Stimulated activated CD4-positive, alpha-beta T cell treated with anti-CD3 and anti-CD28 coated beads, Interleukin-15, amount 100 ng/mL, for 1 hour (primary cell): Measurements from ENCODE around the gene SLC16A3.

Source experiments
- DNase-seq, 2 donors: peaks; one replicate each; pipeline ENCODE4 v3.0.0-alpha.2; 2020; ENCODE audit warnings: low read depth in 1 of 2, low spot score in 1 of 2

SLC16A3 gene

DNA sequence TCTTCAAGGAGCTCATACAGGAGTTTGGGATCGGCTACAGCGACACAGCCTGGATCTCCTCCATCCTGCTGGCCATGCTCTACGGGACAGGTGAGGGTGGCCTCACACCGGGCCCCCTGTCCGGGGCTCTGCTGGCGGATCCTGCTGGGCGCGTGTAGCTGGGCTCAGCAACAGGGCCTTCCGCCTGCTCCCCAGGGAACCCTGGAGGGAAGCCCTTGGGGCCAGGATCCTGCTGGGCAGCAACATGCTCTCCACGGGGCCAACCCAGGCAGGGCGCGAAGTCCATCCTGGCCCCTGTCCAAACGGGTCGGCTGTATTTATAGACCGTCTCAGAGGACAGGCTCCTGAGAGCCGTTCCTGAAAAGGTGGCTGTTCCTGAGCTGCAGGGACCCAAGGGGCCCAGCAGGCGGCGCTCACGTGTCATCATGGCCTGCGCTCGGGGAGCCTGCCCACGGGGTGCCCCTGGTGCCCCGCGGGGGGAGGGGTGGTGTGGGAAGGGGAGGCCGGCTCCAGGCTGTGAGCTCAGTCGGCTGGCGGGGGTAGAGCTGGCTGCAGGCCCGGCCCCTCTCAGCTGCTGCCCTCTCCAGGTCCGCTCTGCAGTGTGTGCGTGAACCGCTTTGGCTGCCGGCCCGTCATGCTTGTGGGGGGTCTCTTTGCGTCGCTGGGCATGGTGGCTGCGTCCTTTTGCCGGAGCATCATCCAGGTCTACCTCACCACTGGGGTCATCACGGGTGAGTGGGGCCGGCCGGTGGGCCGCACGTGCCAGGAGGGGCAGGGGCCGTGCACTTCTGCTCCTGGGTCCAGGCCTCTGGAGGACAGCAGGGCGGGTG is 7.5 kb downstream of the SLC16A3 start:
- DNase-seq = peak in 1 of 2 donors; percentile 61

GRCh38 chr17:82237083-82237745 is 8.4 kb downstream of the SLC16A3 start:
- no peak for DNase-seq

DNA sequence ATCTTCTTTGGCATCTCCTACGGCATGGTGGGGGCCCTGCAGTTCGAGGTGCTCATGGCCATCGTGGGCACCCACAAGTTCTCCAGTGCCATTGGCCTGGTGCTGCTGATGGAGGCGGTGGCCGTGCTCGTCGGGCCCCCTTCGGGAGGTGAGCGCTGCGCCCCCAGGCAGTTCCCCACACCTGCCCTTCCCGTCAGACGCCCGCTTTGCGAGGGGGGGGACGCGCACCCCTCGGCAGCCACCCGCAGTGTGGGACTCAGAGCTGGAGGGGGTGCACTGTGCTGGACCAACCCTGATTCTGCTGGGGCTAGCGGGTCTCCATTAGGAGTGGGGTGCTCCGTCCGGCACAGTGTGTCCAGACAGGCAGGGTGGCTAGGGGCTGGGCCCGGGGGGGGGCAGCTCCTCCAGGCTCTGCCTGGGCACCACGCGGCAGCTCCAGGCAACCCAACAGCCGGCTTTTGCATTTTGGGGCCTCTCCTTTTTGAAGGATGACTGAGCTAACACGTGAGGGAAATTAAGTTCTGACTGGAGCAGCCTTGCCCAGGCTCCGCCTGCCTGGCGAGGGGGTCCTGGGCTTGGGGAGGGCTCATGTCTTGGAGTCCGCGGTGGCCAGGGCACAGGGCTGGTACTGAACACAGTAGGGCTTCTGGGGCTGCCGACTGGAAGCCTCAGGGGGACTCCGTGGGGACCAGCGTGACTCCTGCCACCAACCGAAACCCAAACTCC is 9.1 kb downstream of the SLC16A3 start:
- no peak for DNase-seq

DNA sequence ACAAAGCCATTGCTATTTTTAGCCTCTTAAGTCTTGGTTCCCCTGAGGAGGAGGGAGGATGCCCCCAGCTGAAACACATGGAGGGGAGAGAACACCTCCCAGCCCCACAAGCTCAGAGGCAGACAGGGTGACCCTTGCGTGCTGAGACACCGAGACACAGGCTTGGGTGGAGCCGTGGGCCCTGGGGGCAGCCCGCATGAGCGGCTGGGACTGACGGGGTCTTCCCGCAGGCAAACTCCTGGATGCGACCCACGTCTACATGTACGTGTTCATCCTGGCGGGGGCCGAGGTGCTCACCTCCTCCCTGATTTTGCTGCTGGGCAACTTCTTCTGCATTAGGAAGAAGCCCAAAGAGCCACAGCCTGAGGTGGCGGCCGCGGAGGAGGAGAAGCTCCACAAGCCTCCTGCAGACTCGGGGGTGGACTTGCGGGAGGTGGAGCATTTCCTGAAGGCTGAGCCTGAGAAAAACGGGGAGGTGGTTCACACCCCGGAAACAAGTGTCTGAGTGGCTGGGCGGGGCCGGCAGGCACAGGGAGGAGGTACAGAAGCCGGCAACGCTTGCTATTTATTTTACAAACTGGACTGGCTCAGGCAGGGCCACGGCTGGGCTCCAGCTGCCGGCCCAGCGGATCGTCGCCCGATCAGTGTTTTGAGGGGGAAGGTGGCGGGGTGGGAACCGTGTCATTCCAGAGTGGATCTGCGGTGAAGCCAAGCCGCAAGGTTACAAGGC is 9.8 kb downstream of the SLC16A3 start:
- DNase-seq = peak; percentile 47 to 54

DNA sequence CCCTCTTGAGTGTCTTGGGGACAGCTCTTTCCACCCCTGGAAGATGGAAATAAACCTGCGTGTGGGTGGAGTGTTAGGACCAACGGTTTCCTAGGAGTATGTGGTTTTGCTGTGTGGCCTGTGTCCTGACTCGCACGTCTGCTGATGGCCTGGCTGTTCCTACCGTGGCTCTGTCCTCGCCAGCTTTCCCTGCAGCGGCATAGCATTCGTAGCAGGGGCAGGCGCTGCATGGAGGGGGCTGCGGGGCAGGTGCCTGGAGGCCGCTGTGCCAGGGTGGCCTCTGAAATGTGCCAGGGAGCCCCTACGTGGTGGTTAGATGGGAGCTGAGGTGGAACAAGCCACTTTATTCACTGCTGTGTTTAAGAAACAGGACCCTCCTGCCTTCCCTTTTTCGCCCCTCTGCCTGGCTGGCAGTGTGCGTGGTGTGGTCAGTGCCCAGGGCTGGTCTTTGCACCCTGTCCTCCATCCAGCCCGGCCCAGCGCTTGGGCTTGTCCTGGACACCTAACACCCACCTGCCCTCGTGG is 10.6 kb downstream of the SLC16A3 start:
- no peak for DNase-seq

DNA sequence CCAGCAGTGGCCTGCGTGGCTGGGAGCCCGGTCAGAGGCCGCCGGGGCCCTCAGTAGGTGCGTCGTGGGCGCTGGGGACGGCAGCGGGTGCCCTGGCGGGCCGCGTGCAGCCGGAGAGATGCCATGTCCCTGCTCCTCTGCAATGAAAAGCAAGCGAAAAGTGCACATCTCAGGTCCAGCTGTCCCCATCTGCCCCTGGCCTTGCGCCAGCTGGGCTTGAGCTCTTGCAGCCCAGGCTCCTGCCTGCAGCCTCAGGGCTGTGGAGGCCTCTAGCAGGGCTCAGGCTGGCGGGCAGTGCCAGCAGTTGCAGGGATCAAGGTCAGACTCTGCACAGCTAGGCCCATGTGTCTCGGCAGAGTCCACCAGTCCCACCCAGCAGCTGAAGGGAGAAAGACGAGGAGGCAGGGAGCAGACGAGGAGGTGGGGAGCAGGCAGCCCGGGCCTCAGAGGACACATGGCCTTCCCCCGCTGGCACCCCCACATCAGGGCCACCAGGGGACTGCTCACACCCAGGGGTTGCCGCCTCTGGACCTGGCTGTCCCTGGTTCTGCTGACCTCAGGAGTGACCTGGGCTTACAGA is 11.2 kb downstream of the SLC16A3 start:
- no peak for DNase-seq

DNA sequence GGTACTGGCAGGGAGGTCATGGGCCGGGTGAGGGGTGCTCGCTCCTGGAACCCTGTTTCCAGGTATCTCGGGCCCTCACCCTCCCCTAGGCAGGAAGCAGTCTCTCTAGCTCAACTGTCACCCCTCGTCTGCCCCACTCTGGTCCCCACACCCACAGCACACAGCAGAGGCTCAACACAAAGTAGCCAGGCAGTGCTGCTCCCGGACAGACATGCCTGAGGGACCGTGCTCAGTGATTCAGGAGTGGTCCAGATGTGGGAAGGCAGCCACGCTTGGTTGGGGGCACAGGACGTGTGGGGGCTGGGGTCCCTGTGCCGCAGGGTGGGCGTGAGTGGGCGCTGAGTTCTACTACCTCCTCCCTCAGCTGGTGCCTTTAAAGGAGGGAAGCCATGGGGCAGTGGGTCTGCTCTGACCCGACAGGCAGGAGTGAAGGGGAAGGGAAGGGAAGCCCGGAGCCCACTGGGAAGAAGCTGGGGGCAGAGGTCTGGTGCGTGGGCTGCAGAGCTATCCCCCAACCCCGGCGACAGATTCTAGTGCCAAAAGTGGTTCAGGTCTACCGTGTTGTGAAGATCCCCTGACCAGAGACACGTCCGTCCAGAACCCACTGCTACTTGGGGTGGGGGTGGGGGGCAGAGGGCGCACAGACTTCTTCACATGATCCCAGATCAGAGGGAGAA is 11.8 kb downstream of the SLC16A3 start:
- DNase-seq = no peak

- peak in 1 of 2 donors; percentile 45 for DNase-seq
Measured at GRCh38 chr17:82241183-82241925, 12.5 kb downstream of the SLC16A3 start.

DNA sequence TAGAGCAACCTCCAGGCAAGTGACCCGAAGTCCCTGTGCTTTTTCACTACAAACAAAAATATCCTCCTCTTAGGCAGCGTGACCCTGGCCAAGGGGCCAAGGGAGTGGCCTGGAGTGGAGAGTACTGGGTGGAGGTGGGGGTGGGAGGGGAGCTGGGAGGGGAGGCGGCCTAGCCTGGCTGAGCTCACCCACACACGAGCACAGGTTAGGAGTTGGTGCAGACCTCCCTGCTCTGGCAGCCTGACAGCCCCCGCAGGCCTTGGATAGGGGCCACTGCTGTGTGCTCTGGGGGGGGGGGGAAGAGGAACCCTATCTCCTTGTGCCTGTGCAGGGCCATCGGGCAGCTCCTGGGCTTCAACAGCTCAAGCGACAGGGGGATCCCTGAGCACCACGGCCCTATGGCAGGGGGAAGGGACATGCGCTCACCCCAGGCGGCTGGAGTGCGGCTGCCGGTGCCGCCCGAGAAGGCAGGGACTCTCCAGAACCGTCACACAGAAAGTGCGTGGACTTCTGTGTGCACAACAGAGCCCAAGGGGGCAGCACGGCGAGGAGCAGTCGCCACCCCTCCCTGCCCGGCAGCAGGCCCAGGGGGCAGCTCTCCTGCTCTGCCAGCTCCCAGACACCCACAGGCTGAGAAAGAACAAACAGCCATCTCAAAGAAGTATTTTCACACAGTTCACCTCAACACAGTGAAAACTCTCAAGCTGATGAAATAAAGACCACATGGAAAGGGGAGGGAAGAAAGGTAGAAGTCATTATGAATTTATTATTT is 13.3 kb downstream of the SLC16A3 start:
- no peak for DNase-seq

GRCh38 chr17:82242698-82242976 is 13.8 kb downstream of the SLC16A3 start:
- DNase-seq = no peak

- no peak for DNase-seq
Measured at GRCh38 chr17:82242977-82243647, 14.3 kb downstream of the SLC16A3 start.

DNA sequence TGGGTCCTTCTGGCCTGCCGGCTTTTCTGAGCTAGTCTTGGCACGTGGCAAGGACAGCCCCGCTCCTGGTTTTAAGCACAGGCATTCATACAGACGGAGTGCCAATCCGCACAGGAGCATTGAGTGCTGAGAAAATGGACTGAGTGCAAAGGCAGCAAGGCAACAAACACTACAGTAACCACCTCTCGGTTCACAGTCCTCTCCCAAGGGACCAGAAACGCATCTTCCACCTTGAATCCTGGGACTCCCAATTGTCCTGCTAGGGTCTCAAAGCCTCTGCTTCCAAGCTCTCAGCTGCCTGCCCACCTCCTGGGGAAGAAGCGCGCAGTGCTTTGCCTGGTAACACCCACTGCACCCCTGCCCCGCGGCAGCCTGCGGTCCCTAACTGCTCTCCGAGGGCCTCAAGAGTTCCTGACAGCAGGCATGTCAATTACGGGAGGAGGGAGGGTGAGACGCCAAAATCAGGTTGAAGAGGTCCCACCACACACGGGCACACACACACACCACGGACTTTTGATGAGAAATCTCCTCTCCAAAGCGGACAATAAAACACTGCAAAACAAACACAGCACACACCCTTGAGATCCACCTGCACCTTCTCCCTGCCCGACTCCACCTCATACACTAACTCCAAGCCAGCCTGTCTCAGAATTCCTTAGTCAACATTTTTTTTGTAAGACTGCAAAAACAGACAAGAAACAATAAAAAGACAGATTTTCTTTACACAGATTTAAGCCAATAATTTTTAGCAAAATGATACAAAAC is 15.0 kb downstream of the SLC16A3 start:
- DNase-seq = no peak

DNA sequence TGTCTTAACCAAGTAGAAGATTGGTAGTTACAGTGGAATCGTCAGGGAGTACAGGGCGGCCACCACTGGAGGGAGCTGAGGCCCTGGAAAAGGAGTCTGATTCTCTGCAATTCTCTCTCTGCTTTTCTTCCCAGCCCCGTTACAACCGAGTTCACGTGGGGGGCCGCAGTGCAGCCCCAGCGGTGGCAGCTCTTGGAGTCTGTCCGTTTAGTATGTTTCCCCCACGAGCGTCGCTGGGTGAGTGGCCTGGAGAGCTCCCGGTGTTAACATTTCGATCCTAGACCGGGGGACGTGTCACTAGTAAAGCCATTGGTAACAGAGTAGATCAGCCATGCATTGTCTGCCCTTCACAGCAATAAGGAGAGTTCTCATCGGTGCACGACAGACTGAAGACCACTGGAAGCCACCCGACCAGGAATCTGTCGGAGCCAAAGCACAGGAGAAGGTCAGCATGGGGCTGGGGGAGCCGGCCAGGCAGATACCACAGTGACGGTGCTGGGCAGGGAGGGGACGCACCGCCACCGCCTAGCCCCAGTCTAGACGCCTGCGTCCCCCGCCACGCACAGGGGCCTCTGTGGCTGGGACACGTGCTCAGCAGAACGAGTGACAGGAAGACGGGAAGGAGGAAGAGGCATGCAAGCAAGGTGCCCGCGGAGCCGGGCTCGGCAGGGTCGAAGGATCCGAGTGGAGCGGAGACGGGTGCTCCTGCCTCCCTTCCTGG is 15.7 kb downstream of the SLC16A3 start:
- DNase-seq = no peak

- no peak for DNase-seq
Measured at GRCh38 chr17:82245134-82246039, 16.5 kb downstream of the SLC16A3 start.

DNA sequence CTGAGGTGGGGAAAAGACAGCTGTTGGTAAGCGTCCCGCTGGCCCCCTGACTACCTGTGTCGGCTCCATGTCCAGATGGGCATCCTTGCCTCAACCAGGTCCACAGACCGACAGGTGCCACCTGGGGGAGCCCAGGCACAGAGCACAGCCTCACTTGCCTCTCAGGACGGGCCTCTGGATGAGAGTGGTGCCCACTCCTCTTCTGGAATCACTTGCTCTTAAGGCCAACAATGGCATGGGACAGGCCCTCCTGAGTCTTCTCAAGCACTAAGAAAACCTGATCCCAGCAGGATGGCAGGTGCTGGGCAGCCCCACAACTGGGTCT is 17.2 kb downstream of the SLC16A3 start:
- no peak for DNase-seq
